Astrocyte (in vitro differentiated cells and primary cell): ENCODE results near the gene GPRC5B.

Source experiments
- CTCF ChIP-seq: IDR thresholded peaks from 2 replicates; pipeline ENCODE4 v1.5.1; 2011; ENCODE audit warnings: low read depth, mild to moderate bottlenecking, inconsistent platforms, low read length, moderate library complexity; ENCODE audit not compliant: insufficient read depth
- EZH2 ChIP-seq: IDR thresholded peaks from 2 replicates; pipeline ENCODE4 v1.6.1; 2012; ENCODE audit warnings: mild to moderate bottlenecking, low read length, inconsistent platforms; ENCODE audit not compliant: insufficient read depth

GRCh38 chr16:19853132-19853741, 31.4 kb downstream of the GPRC5B start:
- TF ChIP-seq CTCF = no peak
- TF ChIP-seq EZH2 = no peak
